ENCODE results near the gene TMBIM1.

DNA sequence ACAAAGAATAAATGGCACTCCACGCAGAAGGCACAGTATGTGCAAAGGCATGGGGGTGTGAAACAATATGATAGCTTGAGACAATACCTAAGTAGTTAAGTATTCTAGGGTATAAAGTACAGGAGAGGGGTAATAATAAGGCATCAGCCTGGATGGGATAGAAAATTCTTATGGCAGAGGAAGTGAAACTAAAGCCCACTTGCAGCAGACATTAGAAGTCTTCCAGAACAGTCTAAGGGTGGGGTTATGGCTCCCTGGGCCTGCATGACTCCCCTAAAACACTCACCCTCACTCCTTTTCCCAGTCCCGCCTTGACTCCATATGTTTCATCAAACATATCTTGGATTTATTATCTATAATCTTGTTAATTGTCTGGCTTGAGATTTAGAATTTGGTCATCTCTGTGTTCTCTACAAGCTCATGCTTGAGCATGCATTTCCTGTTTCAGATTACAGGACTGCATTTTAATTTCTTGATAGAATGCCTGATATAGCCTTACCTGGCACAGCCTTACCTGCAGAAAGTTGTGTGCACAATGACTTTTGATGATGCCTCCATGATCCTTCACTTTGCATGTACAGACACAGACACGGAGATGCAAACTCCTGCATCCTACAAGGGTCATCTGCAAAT, 28.5 kb upstream of the TMBIM1 start:
- TF ChIP-seq EP300 (IDR thresholded peaks at IDR 0.05) (no peak), POLR2A (IDR thresholded peaks at IDR 0.05) (no peak)
